ENCODE measurements around the gene TSEN54. TPM values are rescaled to one million over a fixed set of nuclear protein-coding genes. Genes with fewer than 3 reads are reported as not detected.

Gene TSEN54
- total RNA-seq, 2 donors from 2014 or later = 29.7 to 50.7 TPM

DNA sequence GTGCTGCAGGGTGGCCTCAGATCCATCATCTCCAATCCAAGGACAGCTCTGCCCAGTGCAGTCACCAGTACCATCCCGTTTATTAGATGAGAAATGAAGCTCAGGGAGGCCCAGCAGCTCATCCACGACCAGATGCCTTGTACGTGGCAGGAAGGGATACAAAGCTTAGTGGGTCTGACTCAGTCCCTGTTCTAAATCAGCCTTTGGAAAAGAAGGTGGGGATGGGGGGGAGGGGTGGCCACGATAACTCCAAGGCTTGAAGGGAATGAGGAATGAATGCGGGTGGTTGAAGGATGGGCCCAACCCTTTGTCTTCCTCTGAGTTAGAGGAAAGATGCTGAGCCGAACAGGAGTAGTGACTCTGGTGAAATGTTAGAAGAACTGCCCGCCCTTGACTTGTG, 34.9 kb downstream of the TSEN54 start:
- no peaks in the 10 kb centered on the region for H3K36me3 ChIP-seq
- DNase-seq = no peak
- H3K27ac ChIP-seq = peak overlapping the region; percentile 93
- TF ChIP-seq, protein P1, sequence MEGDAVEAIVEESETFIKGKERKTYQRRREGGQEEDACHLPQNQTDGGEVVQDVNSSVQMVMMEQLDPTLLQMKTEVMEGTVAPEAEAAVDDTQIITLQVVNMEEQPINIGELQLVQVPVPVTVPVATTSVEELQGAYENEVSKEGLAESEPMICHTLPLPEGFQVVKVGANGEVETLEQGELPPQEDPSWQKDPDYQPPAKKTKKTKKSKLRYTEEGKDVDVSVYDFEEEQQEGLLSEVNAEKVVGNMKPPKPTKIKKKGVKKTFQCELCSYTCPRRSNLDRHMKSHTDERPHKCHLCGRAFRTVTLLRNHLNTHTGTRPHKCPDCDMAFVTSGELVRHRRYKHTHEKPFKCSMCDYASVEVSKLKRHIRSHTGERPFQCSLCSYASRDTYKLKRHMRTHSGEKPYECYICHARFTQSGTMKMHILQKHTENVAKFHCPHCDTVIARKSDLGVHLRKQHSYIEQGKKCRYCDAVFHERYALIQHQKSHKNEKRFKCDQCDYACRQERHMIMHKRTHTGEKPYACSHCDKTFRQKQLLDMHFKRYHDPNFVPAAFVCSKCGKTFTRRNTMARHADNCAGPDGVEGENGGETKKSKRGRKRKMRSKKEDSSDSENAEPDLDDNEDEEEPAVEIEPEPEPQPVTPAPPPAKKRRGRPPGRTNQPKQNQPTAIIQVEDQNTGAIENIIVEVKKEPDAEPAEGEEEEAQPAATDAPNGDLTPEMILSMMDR (IDR thresholded peaks at IDR 0.05) = no peak
- H3K9me3 ChIP-seq = no peaks in the 10 kb centered on the region
- no peak overlapping the region for H3K4me3 ChIP-seq
- intact Hi-C loops (cut with DNase I) = no loop called here
- peaks cover 9% of the 10 kb centered on the region for H3K4me1 ChIP-seq
- no peaks in the 10 kb centered on the region for H3K27me3 ChIP-seq
- H3K9ac ChIP-seq (ENCODE audit: low read depth in 2 of 2, low read length in 2 of 2) = peak overlapping the region in 1 of 2 donors; percentile 51

DNA sequence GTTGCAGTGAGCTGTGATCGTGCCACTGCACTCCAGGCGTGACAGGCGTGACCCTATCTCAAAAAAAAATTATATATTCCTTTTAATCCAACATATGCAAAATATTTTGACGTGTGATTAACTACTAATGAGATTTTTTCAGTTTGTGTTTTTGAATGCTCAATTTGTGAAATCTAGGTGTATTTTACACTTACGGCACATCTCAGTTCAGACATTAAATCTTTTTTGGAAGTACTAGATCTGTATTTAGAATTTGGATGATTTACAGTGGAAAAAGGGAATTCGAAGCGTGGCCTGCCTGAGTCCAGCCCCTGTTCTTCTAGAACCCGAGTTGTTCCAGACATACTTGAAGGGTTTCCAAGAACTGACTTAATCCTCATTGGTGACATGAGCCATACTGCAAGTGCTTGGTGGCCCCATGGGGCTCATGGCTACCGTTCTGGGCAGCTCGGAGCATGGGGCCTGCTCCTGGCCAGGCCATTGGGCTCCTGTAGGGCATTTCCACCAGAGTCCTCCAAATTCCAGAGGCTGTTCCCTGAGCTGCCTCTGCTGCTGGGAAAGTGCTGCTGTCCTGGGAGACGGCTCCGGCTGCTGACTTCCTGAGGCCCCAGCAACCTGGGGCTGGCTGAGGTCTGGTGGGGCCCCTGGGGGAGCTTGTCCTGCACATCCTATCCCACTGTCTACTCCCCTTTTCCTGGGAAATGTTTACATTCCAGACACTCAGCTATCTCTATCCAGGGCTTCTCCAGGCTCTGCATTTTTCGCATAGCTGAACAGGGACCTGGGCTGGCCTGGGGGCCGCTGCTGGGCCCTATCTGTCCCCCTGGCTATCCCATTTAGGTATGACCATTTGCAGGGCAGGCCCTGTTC, 36.3 kb downstream of the TSEN54 start:
- Histone ChIP-seq H3K27me3 (no peaks in the 10 kb centered on the region), H3K4me3 (no peak overlapping the region), H3K4me1 (peaks cover 16% of the 10 kb centered on the region), H3K9me3 (no peaks in the 10 kb centered on the region), H3K36me3 (no peaks in the 10 kb centered on the region), H3K9ac (ENCODE audit: low read depth in 2 of 2, low read length in 2 of 2) (peak overlapping the region in 1 of 2 donors; percentile 21), H3K27ac (peak overlapping the region; percentile 33)
- TF ChIP-seq, protein P1 (IDR thresholded peaks at IDR 0.05) = no peak
- intact Hi-C loops (cut with DNase I) = no loop called here
- DNase-seq = no peak

DNA sequence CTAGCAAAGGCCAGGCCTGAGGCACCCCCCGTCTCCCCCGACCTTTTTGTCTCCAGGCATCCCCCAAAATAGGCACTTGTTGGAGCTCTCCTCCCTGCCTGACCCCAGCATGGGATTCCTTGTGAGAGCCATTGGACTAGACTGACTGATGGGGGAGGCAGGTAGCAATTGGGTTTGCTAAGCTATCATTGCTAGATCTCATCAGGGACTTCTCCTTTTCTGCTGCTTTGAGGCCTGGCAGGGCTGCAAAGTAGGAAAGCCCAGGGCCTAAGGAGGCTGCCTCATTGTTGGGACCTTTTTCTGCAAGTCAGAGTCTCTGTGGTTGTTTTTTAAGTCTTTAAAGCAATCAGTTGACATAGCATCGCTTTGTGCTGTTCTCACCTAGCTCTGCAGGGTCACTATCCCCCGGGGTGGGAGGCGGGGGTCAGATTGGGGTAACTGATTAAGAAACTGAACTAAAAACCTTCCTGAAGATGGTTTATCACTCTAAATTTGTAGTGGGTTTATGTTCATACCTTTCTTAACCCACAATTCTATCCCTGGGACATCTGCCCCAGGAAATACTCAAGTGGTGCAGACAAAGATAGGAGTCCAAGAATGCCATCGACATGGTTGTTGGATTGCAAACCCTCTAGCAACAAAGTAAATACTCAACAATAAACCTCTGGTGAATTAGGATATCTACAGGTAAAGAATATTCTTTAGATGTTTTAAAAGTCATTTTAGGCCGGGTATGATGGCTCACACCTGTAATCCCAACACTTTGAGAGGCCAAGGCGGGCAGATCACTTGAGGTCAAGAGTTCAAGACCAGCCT, 37.2 kb downstream of the TSEN54 start:
- no peaks in the 10 kb centered on the region for H3K36me3 ChIP-seq
- H3K4me3 ChIP-seq = no peak overlapping the region
- H3K9ac ChIP-seq (ENCODE audit: low read depth in 2 of 2, low read length in 2 of 2) = peak overlapping the region in 1 of 2 donors; percentile 21
- H3K4me1 ChIP-seq = peaks cover 16% of the 10 kb centered on the region
- intact Hi-C loops (cut with DNase I) = no loop called here
- DNase-seq = no peak
- no peaks in the 10 kb centered on the region for H3K9me3 ChIP-seq
- H3K27me3 ChIP-seq = no peaks in the 10 kb centered on the region
- H3K27ac ChIP-seq = no peak overlapping the region
- TF ChIP-seq, protein P1 (IDR thresholded peaks at IDR 0.05) = no peak

DNA sequence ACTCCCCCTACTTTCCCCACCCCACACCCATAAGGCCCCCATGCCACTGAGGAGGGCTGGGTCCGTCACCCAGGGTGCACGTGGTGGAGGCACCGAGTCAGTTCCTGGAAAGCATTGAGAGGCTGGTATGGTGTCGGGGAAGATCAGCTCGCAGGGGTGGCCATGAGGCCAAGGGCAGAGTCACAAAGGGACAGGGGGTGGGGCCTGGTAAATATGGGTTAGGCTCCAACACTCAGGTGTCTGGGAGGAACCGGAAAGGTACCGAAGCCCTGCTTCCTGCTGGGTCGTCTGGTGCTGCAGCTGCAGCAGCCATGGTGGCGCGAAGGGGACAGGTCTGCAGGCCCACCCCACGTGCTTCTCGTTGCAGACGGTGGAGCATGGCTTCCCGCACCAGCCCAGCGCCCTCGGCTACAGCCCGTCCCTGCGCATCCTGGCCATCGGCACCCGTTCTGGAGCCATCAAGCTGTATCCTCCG, 39.4 kb downstream of the TSEN54 start:
- Histone ChIP-seq H3K9ac (ENCODE audit: low read depth in 2 of 2, low read length in 2 of 2) (peak overlapping the region; percentile 8 to 70), H3K36me3 (no peaks in the 10 kb centered on the region), H3K27me3 (no peaks in the 10 kb centered on the region), H3K9me3 (no peaks in the 10 kb centered on the region), H3K4me3 (no peak overlapping the region), H3K4me1 (peaks cover 16% of the 10 kb centered on the region), H3K27ac (peak overlapping the region; percentile 6)
- TF ChIP-seq, protein P1 (IDR thresholded peaks at IDR 0.05) = no peak
- intact Hi-C loops (cut with DNase I) = no loop called here
- DNase-seq = peak; percentile 79

DNA sequence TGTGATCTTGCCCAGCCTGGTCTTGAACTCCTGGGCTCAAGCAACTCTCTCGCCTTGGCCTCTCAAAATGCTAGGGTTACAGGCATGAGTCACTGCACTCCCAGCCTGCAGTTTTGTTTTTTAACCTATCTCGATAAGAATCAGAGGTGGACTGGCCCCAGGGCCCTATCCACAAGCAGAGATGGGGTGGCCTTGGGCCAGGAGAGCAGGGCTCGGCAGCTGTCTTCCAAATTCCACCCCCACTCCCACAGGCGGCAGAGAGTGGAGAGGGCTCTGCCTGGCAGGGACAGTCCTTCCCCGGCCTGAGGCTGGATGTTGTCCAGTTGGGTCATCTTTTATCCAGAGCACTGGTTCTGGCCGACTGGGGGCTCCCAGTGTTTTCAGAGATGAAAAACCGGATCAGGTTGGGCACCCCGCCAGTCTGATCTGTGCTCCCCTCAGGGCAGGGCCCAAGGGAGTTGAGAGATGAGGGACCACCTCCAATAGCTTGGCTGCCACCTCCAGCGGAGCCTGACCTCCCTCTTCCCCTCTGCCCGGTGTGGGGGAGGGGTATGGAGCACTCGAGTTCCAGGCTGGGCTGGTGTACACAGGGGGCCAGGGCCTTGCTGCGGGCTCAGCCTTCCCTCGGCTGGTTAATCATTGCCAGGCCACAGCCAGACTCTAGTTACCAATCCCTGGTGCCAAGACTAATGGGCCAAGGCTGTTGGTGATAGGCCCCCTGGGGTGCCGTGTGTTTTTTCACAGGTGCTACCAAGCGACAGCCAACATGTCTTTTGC, 40.9 kb downstream of the TSEN54 start:
- no peaks in the 10 kb centered on the region for H3K9me3 ChIP-seq
- peak; percentile 89 for DNase-seq
- no peaks in the 10 kb centered on the region for H3K27me3 ChIP-seq
- H3K9ac ChIP-seq (ENCODE audit: low read depth in 2 of 2, low read length in 2 of 2) = peak overlapping the region; percentile 62 to 88
- peaks cover 16% of the 10 kb centered on the region for H3K4me1 ChIP-seq
- peak overlapping the region; percentile 60 for H3K27ac ChIP-seq
- TF ChIP-seq, protein P1 (IDR thresholded peaks at IDR 0.05) = no peak
- no peak overlapping the region for H3K4me3 ChIP-seq
- no peaks in the 10 kb centered on the region for H3K36me3 ChIP-seq
- intact Hi-C loops (cut with DNase I) = no loop called here
